GM12892 (cell line): ENCODE data around the gene TACC2.
"Not testable (repeated sequence)": the region's sequence is repeated elsewhere in the genome, so short reads cannot be mapped to it uniquely, and the experiment has no call there.

Experiments used
- DNase-seq: peaks from one replicate; pipeline ENCODE4 v3.0.0; 2011; ENCODE audit not compliant: insufficient read length
- FAIRE-seq: peaks from 2 replicates; lab custom pipeline; 2011; peaks lifted over from hg19 to GRCh38; lab: Jason Lieb, UNC
- POLR2A ChIP-seq: IDR thresholded peaks from 2 replicates; pipeline ENCODE4 v1.6.1; 2011; ENCODE audit warnings: low read depth, low read length, control low read depth
- POLR2AphosphoS5 ChIP-seq: IDR thresholded peaks from 2 replicates; pipeline ENCODE4 v1.6.1; 2011; ENCODE audit warnings: low read depth, low read length, control low read depth
- TAF1 ChIP-seq: IDR thresholded peaks from 2 replicates; pipeline ENCODE4 v1.6.1; 2011; ENCODE audit warnings: low read depth, mild to moderate bottlenecking, control low read depth, low read length, borderline replicate concordance

Gene TACC2

DNA sequence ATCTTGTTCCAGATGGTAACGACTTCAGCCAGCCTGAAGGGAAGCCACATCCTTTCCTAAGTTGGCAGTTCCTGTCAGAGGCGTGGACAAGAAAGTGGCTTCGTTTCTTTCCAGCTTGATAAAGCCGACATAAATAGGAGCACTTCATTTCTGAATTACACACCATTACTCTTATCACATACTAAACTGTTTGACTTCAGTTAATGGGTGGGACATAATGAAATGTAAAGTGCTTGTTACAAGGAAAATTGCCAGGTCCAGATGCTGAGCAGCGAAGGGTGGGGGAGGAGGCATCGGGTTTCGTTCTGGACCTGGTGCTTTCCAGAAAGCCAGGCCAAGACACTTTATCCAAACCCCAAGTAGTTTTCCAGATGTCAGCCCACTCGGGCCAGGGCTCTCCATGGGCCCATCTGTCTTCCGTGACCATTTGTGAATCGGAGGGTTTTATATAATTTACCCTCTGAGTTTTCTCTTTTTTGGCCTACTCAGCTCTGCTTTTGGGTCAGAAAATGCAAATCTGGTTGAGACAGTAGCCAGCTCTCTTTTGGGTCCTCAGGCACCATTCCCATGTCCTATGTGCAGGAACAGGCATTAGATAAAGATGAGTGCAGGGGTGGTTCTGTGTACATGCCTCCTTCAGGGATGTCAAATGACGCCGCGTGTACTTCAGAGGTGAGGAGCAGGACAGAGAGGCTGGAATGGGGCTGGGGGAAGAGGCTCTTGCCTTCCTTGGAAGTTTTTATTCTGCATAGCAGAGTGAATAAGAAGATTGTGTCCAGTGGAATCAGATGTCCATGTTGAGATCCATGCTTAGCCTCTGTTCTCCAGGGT is 90.2 kb downstream of the TACC2 start:
- no peak for DNase-seq
- no peak for FAIRE-seq
- TF ChIP-seq POLR2AphosphoS5, result no peak
- no peak for TF ChIP-seq TAF1
- no peak for TF ChIP-seq POLR2A

DNA sequence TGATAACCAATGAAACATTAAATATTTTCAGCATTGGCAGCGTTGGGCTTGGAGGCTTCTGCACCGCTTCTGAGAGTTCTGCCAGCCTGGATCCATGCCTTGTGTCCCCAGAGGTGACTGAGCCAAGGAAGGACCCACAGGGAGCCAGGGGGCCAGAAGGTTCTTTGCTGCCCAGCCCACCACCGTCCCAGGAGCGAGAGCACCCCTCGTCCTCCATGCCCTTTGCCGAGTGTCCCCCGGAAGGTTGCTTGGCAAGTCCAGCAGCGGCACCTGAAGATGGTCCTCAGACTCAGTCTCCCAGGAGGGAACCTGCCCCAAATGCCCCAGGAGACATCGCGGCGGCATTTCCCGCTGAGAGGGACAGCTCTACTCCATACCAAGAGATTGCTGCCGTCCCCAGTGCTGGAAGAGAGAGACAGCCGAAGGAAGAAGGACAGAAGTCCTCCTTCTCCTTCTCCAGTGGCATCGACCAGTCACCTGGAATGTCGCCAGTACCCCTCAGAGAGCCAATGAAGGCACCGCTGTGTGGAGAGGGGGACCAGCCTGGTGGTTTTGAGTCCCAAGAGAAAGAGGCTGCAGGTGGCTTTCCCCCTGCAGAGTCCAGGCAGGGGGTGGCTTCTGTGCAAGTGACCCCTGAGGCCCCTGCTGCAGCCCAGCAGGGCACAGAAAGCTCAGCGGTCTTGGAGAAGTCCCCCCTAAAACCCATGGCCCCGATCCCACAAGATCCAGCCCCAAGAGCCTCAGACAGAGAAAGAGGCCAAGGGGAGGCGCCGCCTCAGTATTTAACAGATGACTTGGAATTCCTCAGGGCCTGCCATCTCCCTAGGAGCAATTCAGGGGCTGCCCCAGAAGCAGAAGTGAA is 93.9 kb downstream of the TACC2 start:
- TF ChIP-seq POLR2A (no peak), POLR2AphosphoS5 (no peak), TAF1 (no peak)
- no peak for FAIRE-seq
- DNase-seq, result no peak

- FAIRE-seq (no peak), DNase-seq (no peak)
- TF ChIP-seq POLR2AphosphoS5 (no peak), POLR2A (no peak), TAF1 (no peak)
Measured at GRCh38 chr10:122083478-122084025, 94.6 kb downstream of the TACC2 start.

DNA sequence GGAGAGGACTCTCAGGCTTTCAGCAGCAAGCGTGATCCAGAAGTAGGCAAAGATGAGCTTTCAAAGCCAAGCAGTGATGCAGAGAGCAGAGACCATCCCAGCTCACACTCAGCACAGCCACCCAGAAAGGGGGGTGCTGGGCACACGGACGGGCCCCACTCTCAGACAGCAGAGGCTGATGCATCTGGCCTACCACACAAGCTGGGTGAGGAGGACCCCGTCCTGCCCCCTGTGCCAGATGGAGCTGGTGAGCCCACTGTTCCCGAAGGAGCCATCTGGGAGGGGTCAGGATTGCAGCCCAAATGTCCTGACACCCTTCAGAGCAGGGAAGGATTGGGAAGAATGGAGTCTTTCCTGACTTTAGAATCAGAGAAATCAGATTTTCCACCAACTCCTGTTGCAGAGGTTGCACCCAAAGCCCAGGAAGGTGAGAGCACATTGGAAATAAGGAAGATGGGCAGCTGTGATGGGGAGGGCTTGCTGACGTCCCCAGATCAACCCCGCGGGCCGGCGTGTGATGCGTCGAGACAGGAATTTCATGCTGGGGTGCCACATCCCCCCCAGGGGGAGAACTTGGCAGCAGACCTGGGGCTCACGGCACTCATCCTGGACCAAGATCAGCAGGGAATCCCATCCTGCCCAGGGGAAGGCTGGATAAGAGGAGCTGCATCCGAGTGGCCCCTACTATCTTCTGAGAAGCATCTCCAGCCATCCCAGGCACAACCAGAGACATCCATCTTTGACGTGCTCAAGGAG is 95.5 kb downstream of the TACC2 start:
- TF ChIP-seq POLR2A (no peak), TAF1 (no peak), POLR2AphosphoS5 (no peak)
- DNase-seq (no peak), FAIRE-seq (no peak)

- FAIRE-seq (no peak), DNase-seq (no peak)
- TF ChIP-seq TAF1, result no peak
Measured at GRCh38 chr10:122085423-122085911, 96.5 kb downstream of the TACC2 start.

DNA sequence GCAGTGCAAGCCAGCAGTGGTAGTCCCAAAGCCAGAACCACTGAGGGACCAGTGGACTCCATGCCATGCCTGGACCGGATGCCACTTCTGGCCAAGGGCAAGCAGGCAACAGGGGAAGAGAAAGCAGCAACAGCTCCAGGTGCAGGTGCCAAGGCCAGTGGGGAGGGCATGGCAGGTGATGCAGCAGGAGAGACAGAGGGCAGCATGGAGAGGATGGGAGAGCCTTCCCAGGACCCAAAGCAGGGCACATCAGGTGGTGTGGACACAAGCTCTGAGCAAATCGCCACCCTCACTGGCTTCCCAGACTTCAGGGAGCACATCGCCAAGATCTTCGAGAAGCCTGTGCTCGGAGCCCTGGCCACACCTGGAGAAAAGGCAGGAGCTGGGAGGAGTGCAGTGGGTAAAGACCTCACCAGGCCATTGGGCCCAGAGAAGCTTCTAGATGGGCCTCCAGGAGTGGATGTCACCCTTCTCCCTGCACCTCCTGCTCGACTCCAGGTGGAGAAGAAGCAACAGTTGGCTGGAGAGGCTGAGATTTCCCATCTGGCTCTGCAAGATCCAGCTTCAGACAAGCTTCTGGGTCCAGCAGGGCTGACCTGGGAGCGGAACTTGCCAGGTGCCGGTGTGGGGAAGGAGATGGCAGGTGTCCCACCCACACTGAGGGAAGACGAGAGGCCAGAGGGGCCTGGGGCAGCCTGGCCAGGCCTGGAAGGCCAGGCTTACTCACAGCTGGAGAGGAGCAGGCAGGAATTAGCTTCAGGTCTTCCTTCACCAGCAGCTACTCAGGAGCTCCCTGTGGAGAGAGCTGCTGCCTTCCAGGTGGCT is 97.7 kb downstream of the TACC2 start:
- no peak for DNase-seq
- FAIRE-seq, result no peak
- TF ChIP-seq POLR2AphosphoS5 (no peak), POLR2A (no peak), TAF1 (no peak)

GRCh38 chr10:122087436-122087835 is 98.5 kb downstream of the TACC2 start:
- TF ChIP-seq TAF1 (no peak), POLR2A (no peak), POLR2AphosphoS5 (no peak)
- no peak for DNase-seq
- FAIRE-seq, result no peak

- no peak for TF ChIP-seq POLR2AphosphoS5
- TF ChIP-seq POLR2A, result no peak
- TF ChIP-seq TAF1, result no peak
- DNase-seq, result no peak
- FAIRE-seq, result no peak
Measured at GRCh38 chr10:122089311-122090017, 100.5 kb downstream of the TACC2 start.

DNA sequence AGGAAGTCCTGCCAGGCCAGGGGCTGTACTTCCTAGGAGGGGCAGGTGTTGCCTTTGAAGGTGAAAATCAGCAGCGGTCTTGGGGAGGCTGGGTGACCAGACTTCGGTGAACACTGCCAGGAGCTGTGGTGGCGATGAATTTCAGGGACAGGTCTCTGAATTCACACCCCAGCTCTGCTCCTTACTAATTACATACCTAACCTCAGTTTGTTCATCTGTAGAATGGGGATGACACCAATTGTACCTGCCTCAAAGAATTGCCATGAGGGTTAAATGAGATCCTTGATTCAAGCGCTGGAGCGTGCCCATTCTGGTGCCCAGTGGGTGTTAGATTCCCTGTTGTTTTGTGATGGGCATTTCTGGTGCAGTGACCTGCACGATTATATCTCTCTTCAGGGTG is 102.8 kb downstream of the TACC2 start:
- DNase-seq (no peak), FAIRE-seq (no peak)
- TF ChIP-seq TAF1 (no peak), POLR2AphosphoS5 (no peak), POLR2A (no peak)

- FAIRE-seq (no peak), DNase-seq (no peak)
- TF ChIP-seq TAF1 (no peak), POLR2A (no peak), POLR2AphosphoS5 (no peak)
Measured at GRCh38 chr10:122093076-122093475, 104.1 kb downstream of the TACC2 start.

- DNase-seq, FAIRE-seq: not testable (repeated sequence)
Measured at GRCh38 chr10:122096181-122096580, 107.2 kb downstream of the TACC2 start.

DNA sequence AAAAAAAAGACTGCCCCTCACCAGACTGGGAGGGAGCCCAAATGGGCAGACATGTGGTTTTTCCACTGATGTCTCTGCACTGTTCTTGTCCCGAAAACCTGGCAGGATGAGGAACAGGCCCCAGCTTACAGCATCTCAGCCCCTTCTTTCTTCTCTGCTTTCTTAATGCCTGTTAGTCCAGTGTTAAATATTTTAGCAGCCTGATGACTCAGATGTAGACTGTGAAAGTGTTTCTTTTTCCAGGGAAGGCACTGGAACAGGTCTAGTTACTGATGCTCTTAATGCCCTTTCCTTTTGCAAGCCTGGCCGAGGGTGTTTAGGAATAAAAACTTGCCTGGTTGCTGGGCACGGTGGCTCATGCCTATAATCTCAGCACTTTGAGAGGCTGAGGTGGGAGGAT is 107.7 kb downstream of the TACC2 start:
- DNase-seq, result no peak
- TF ChIP-seq POLR2AphosphoS5 (no peak), POLR2A (no peak), TAF1 (no peak)
- no peak for FAIRE-seq
